ENCODE data around the gene SOWAHB. TPM values are rescaled to one million over a fixed set of nuclear protein-coding genes. Genes with fewer than 3 reads are reported as not detected.

SOWAHB gene
- total RNA-seq, 2 donors from 2014 or later = 1.2 to 2.6 TPM

DNA sequence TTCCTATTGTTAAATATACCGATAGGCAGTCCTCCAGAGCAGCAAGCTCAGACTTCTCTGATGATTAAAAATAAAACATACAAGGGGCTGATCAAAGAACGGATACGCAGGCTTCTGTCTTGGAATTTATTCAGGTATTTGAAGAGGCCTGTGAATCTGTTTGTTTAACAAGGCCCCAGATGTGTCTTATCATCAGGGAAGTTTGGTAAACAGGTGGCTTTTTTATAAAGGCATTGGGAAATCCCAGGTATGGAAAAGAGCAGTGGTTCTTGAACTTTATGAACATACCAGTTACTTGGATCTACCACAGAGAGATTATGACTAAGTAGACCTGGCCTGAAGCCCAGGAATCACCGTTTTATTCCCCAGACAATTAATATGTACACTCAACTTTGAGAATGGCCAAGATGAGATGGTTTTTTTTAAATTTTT, 47.9 kb downstream of the SOWAHB start:
- Mint-ChIP-seq H3K27ac (no peak overlapping the region), H3K36me3 (ENCODE audit: low read depth) (no peaks in the 10 kb centered on the region), H3K9me3 (peaks cover 6% of the 10 kb centered on the region), H3K4me3 (no peak overlapping the region), H3K27me3 (ENCODE audit: insufficient read depth) (peaks cover 5% of the 10 kb centered on the region), H3K4me1 (peaks cover 2% of the 10 kb centered on the region)
- Histone ChIP-seq H3K36me3 (ENCODE audit: control insufficient read depth, insufficient read depth, low read length) (no peaks in the 10 kb centered on the region), H3K4me3 (ENCODE audit: low read length) (no peak overlapping the region), H3K9me3 (ENCODE audit: control insufficient read depth, low read length) (no peaks in the 10 kb centered on the region), H3K27ac (ENCODE audit: low read depth, low read length) (no peak overlapping the region), H3K9ac (ENCODE audit: extremely low read depth, low read length, poor library complexity, severe bottlenecking) (no peak overlapping the region), H3K27me3 (ENCODE audit: control insufficient read depth, insufficient read depth, low read length, poor library complexity, severe bottlenecking) (no peaks in the 10 kb centered on the region), H3K4me1 (ENCODE audit: control insufficient read depth, insufficient read depth, low read length) (no peaks in the 10 kb centered on the region)
- TF ChIP-seq, protein P1, sequence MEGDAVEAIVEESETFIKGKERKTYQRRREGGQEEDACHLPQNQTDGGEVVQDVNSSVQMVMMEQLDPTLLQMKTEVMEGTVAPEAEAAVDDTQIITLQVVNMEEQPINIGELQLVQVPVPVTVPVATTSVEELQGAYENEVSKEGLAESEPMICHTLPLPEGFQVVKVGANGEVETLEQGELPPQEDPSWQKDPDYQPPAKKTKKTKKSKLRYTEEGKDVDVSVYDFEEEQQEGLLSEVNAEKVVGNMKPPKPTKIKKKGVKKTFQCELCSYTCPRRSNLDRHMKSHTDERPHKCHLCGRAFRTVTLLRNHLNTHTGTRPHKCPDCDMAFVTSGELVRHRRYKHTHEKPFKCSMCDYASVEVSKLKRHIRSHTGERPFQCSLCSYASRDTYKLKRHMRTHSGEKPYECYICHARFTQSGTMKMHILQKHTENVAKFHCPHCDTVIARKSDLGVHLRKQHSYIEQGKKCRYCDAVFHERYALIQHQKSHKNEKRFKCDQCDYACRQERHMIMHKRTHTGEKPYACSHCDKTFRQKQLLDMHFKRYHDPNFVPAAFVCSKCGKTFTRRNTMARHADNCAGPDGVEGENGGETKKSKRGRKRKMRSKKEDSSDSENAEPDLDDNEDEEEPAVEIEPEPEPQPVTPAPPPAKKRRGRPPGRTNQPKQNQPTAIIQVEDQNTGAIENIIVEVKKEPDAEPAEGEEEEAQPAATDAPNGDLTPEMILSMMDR (conservative IDR thresholded peaks at IDR 0.05) = no peak
- no peak for DNase-seq
- WGBS, 2 experiments (ENCODE audit: insufficient coverage in 1 of 2, insufficient read length in 1 of 2) = 90 to 96% methylated on average over 2 to 4 of the region's 4 CpGs

Other genes starting within 250 kb of the SOWAHB start
- gene SEPTIN11, start 51.6 kb upstream of the SOWAHB start, total RNA-seq = 100 to 1,000 TPM; 102 to 116 TPM
- gene CCNI, start 177.8 kb upstream of the SOWAHB start, total RNA-seq = 100 to 1,000 TPM; 283 to 302 TPM